K562 (cell line): Measurements from ENCODE around the gene ICAM1. TPM values are rescaled to one million over a fixed set of nuclear protein-coding genes. Genes with fewer than 3 reads are reported as not detected.

ENCODE experiments used
- BMI1 ChIP-seq: fragments of 150-350 bp; IDR thresholded peaks from 2 replicates; pipeline ENCODE4 v1.6.1; 2014; ENCODE audit warnings: low read length
- CBX3 ChIP-seq, 2 experiments: IDR thresholded peaks; 1 replicate in 1 of 2; 2 replicates in 1 of 2; pipeline ENCODE4 v1.6.1; 2012; ENCODE audit warnings: inconsistent platforms in 2 of 2, low read length in 2 of 2, borderline replicate concordance in 1 of 2, control low read depth in 1 of 2
- CCAR2 ChIP-seq: fragments of 200-400 bp; formaldehyde crosslinking; IDR thresholded peaks from 2 replicates; pipeline ENCODE4 v1.6.1; 2017; ENCODE audit warnings: mild to moderate bottlenecking, low read depth, low read length
- ETV1 ChIP-seq: fragments of 450-650 bp; conservative IDR thresholded peaks from 2 replicates; pipeline ENCODE4 v1.6.1; 2016; ENCODE audit warnings: missing genetic modification characterization, control low read depth, low read depth, missing compliant biosample characterization
- HMG20A ChIP-seq: fragments of 450-650 bp; formaldehyde crosslinking; conservative IDR thresholded peaks from 2 replicates; pipeline ENCODE4 v1.4.0; 2020; ENCODE audit warnings: mild to moderate bottlenecking, mixed read lengths
- KDM1A ChIP-seq, 2 experiments: fragments of 450-650 bp; IDR thresholded peaks; 2 replicates each; pipeline ENCODE4 v1.6.1; 2016; ENCODE audit warnings: mild to moderate bottlenecking in 2 of 2
- KLF1 ChIP-seq: fragments of 450-650 bp; IDR thresholded peaks from 2 replicates; pipeline ENCODE4 v1.6.1; 2016; ENCODE audit warnings: missing genetic modification characterization, missing compliant biosample characterization
- MCM7 ChIP-seq, 2 experiments: fragments of 450-650 bp; IDR thresholded peaks; 2 replicates each; pipeline ENCODE4 v1.6.1; 2016 to 2018
- NCOA4 ChIP-seq: fragments of 450-650 bp; IDR thresholded peaks from 2 replicates; pipeline ENCODE4 v1.6.1; 2018; ENCODE audit warnings: mild to moderate bottlenecking; ENCODE audit not compliant: partially characterized antibody
- NFIX ChIP-seq: fragments of 250-450 bp; sonication (Bioruptor Pico); IDR thresholded peaks from 2 replicates; pipeline ENCODE4 v1.4.0; 2020; ENCODE audit warnings: low read depth, mild to moderate bottlenecking, moderate library complexity
- PRPF4 ChIP-seq: fragments of 200-400 bp; formaldehyde crosslinking; IDR thresholded peaks from one replicate; pipeline ENCODE4 v1.6.1; 2017; ENCODE audit warnings: low read length, low read depth, mild to moderate bottlenecking; ENCODE audit not compliant: insufficient read depth, poor library complexity, severe bottlenecking
- SETDB1 ChIP-seq: IDR thresholded peaks from one replicate; pipeline ENCODE4 v1.6.1; 2012; ENCODE audit warnings: low read length, control low read depth, inconsistent platforms
- SNIP1 ChIP-seq: fragments of 450-650 bp; IDR thresholded peaks from 2 replicates; pipeline ENCODE4 v1.7.1; 2017; ENCODE audit warnings: low read depth, mild to moderate bottlenecking
- TAF15 ChIP-seq: fragments of 200-400 bp; formaldehyde crosslinking; IDR thresholded peaks from 2 replicates; pipeline ENCODE4 v1.6.1; 2017; ENCODE audit warnings: mild to moderate bottlenecking, low read depth, low read length, moderate library complexity
- ZC3H4 ChIP-seq: sonication (generic); formaldehyde crosslinking; IDR thresholded peaks from 2 replicates; pipeline ENCODE4 v1.9.0; 2021; ENCODE audit warnings: missing genetic modification reagents, borderline replicate concordance
- ZNF436 ChIP-seq: fragments of 250-450, 450-650 bp; sonication (Bioruptor Pico); formaldehyde crosslinking; IDR thresholded peaks from 2 replicates; pipeline ENCODE4 v1.7.0; 2020; ENCODE audit warnings: mild to moderate bottlenecking
- ZNF444 ChIP-seq: fragments of 250-450 bp; sonication (Bioruptor Pico); IDR thresholded peaks from 2 replicates; pipeline ENCODE4 v1.4.0; 2020; ENCODE audit warnings: mild to moderate bottlenecking, moderate library complexity
- ZNF551 ChIP-seq: fragments of 250-450 bp; sonication (Bioruptor Pico); IDR thresholded peaks from 2 replicates; pipeline ENCODE4 v1.5.0; 2021; ENCODE audit warnings: mild to moderate bottlenecking, moderate library complexity
- polyA plus RNA-seq, 8 experiments: library from polyadenylated mRNA; depleted of rRNA in 4 of 8; stranded (reverse) in 5 of 8; unstranded in 3 of 8; fragments of >200 nt; fragmentation: Nextera tagmentation in 2 of 8; fragmentation: Illumina TruSeq in 1 of 8; extraction: Ambion mirVana in 2 of 8; extraction: Trizol in 1 of 8; gene quantifications; 2 replicates each; pipeline versions ENCODE4 v1.2.1 to v1.2.3, GENCODE V29; 2011 to 2014; ENCODE audit warnings: inconsistent platforms in 1 of 8, missing spikeins in 1 of 8
- total RNA-seq, 7 experiments: library from RNA; depleted of rRNA in 6 of 7; stranded (reverse); fragments of >200 nt in 6 of 7; fragmentation: Illumina TruSeq in 2 of 7; extraction: Trizol in 2 of 7; gene quantifications; 2 replicates each; pipeline versions ENCODE4 v1.2.1 to v1.2.3, GENCODE V29; 2011 to 2021; ENCODE audit warnings: low replicate concordance in 1 of 7
- TF ChIP-seq, protein P1 (sequence below), 2 experiments: IDR thresholded peaks; 2 replicates each; pipeline ENCODE4 v1.6.1; 2012; ENCODE audit warnings: improper control_type of control experiment in 2 of 2, low read depth in 2 of 2, low read length in 2 of 2, borderline replicate concordance in 1 of 2
- TF ChIP-seq, protein P2 (sequence below): fragments of 150-350 bp; conservative IDR thresholded peaks from 2 replicates; pipeline ENCODE4 v1.6.1; 2014; ENCODE audit warnings: low read length
- TF ChIP-seq, protein P3 (sequence below): fragments of 450-650 bp; IDR thresholded peaks from 2 replicates; pipeline ENCODE4 v1.7.1; 2018; ENCODE audit warnings: mild to moderate bottlenecking, low read depth; ENCODE audit not compliant: partially characterized antibody

ICAM1 gene
- total and polyA plus RNA-seq, 9 of the 15 experiments (the other 6 are each of a cell fraction or from before 2014, with no cell fraction given): 2.3 to 24.4 (median 13.4) TPM

DNA sequence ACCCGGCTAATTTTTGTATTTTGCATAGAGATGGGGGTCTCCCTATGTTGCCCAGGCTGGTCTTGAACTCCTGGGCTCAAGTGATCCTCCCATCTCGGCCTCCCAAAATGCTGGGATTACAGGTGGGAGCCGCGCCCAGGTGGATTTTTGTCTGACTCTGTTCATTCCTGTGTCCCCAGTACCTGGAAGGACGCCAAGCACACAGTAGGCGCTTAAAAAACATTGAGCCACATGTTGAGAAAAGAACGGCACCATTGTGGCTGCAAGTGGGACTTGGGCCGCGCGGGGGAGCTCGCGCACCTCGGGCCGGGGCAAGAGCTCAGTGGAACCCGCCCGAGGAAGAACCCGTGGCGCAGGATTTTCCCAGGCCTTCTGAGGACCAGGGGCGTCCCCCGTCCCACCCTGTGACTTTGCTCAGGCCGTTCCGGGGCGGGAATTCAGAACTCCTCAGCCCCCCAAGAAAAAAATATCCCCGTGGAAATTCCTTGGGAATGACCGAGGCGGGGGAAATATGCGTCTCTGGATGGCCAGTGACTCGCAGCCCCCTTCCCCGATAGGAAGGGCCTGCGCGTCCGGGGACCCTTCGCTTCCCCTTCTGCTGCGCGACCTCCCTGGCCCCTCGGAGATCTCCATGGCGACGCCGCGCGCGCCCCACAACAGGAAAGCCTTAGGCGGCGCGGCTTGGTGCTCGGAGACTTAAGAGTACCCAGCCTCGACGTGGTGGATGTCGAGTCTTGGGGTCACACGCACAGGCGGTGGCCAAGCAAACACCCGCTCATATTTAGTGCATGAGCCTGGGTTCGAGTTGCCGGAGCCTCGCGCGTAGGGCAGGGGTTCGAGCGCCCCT is 1.4 kb upstream of the ICAM1 start (continued):
- TF ChIP-seq, protein P1, sequence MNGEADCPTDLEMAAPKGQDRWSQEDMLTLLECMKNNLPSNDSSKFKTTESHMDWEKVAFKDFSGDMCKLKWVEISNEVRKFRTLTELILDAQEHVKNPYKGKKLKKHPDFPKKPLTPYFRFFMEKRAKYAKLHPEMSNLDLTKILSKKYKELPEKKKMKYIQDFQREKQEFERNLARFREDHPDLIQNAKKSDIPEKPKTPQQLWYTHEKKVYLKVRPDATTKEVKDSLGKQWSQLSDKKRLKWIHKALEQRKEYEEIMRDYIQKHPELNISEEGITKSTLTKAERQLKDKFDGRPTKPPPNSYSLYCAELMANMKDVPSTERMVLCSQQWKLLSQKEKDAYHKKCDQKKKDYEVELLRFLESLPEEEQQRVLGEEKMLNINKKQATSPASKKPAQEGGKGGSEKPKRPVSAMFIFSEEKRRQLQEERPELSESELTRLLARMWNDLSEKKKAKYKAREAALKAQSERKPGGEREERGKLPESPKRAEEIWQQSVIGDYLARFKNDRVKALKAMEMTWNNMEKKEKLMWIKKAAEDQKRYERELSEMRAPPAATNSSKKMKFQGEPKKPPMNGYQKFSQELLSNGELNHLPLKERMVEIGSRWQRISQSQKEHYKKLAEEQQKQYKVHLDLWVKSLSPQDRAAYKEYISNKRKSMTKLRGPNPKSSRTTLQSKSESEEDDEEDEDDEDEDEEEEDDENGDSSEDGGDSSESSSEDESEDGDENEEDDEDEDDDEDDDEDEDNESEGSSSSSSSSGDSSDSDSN (IDR thresholded peaks at IDR 0.05; ENCODE audit: borderline replicate concordance in 1 of 2, low read depth in 2 of 2, low read length in 2 of 2): 0 out of 4 replicates have a peak, but pooled peaks of 1 of the 2 experiments have one; percentile 20
- TF ChIP-seq SETDB1 (no peak), TAF15 (no peak), BMI1 (no peak), NFIX (no peak), CBX3 (IDR thresholded peaks at IDR 0.05; ENCODE audit: borderline replicate concordance in 1 of 2, low read length in 2 of 2) (no peak), HMG20A (CRISPR knock-in tag) (no peak), PRPF4 (no peak), NCOA4 (no peak), KDM1A (IDR thresholded peaks at IDR 0.05) (peak in 1 of 2 experiments; percentile 57; a peak in 1 of 4 replicates), ZC3H4 (CRISPR knock-in tag) (no peak), KLF1 (tag) (no peak), CCAR2 (no peak), ZNF444 (CRISPR knock-in tag) (no peak), ZNF436 (CRISPR knock-in tag) (no peak), MCM7 (IDR thresholded peaks at IDR 0.05) (no peak), SNIP1 (no peak), ETV1 (tag) (no peak), ZNF551 (CRISPR knock-in tag) (no peak)
- TF ChIP-seq, protein P2, sequence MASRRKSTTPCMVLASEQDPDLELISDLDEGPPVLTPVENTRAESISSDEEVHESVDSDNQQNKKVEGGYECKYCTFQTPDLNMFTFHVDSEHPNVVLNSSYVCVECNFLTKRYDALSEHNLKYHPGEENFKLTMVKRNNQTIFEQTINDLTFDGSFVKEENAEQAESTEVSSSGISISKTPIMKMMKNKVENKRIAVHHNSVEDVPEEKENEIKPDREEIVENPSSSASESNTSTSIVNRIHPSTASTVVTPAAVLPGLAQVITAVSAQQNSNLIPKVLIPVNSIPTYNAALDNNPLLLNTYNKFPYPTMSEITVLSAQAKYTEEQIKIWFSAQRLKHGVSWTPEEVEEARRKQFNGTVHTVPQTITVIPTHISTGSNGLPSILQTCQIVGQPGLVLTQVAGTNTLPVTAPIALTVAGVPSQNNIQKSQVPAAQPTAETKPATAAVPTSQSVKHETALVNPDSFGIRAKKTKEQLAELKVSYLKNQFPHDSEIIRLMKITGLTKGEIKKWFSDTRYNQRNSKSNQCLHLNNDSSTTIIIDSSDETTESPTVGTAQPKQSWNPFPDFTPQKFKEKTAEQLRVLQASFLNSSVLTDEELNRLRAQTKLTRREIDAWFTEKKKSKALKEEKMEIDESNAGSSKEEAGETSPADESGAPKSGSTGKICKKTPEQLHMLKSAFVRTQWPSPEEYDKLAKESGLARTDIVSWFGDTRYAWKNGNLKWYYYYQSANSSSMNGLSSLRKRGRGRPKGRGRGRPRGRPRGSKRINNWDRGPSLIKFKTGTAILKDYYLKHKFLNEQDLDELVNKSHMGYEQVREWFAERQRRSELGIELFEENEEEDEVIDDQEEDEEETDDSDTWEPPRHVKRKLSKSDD: no peak
- TF ChIP-seq, protein P3, sequence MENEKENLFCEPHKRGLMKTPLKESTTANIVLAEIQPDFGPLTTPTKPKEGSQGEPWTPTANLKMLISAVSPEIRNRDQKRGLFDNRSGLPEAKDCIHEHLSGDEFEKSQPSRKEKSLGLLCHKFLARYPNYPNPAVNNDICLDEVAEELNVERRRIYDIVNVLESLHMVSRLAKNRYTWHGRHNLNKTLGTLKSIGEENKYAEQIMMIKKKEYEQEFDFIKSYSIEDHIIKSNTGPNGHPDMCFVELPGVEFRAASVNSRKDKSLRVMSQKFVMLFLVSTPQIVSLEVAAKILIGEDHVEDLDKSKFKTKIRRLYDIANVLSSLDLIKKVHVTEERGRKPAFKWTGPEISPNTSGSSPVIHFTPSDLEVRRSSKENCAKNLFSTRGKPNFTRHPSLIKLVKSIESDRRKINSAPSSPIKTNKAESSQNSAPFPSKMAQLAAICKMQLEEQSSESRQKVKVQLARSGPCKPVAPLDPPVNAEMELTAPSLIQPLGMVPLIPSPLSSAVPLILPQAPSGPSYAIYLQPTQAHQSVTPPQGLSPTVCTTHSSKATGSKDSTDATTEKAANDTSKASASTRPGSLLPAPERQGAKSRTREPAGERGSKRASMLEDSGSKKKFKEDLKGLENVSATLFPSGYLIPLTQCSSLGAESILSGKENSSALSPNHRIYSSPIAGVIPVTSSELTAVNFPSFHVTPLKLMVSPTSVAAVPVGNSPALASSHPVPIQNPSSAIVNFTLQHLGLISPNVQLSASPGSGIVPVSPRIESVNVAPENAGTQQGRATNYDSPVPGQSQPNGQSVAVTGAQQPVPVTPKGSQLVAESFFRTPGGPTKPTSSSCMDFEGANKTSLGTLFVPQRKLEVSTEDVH: no peak
